ENCODE measurements around the gene PPP1R12B.

DNA sequence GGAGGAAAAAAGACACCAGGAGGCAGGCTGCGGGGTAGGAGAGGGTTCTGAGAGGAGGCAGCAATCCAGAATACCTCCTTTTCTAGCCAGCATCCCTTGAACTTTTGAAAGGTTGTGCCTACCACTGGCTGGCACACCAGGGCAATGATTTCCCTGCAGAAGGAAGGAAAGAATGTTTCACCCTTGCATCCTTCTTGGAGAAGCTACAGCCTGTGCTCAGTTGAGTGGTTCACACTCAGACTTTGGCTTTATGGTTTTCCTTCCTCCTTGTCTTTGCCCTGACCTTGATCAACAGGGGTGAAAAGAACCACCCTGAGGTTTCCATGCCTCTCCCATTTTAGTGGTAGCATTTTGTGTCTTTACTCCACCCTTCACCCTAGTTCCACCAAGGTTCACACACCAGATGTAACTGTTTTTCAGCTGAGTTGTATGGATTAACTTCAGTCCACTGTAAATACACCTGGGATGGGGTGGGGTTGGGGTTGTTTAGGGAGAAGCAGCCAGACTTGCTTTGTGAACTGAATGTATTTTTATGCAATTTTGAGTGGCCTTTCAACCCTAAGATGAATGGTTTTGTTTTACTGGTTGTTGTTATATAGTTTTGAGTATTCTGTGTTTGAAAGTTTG, 239.5 kb downstream of the PPP1R12B start:
- TF ChIP-seq CTCF (IDR thresholded peaks at IDR 0.05; ENCODE audit: low read depth, low read length, poor library complexity, severe bottlenecking) (no peak), EZH2phosphoT487 (IDR thresholded peaks at IDR 0.05; ENCODE audit: borderline replicate concordance, low read length) (no peak)
